Activated B cell treated with CpG ODN at 0.5 μM for 24 hours (primary cell): Measurements from ENCODE around the gene AGRN. TPM values are rescaled to one million over a fixed set of nuclear protein-coding genes. Genes with fewer than 3 reads are reported as not detected.

Experiments
- ATAC-seq: fragments of 200-7000 bp; cut with Tn5 transposase; one replicate; pipeline ENCODE4 v1.10.0; 2021; ENCODE audit warnings: low read depth, mild to moderate bottlenecking, moderate library complexity
- CTCF ChIA-PET: fragments of 350-600 bp; sonication (Branson Sonifier 250); formaldehyde crosslinking; loops from one replicate; lab custom pipeline; 2021; ENCODE audit warnings: antibody characterized with exemption; lab: Charles Lee
- POLR2A ChIA-PET: fragments of 350-600 bp; sonication (Branson Sonifier 250); formaldehyde crosslinking; loops from one replicate; lab custom pipeline; 2021; ENCODE audit warnings: antibody characterized with exemption; lab: Charles Lee
- DNase-seq: peaks from one replicate; pipeline ENCODE4 v3.0.0; 2022
- H3K27ac Mint-ChIP-seq: one replicate; pipeline ENCODE4 v1.8.0; 2020; ENCODE audit warnings: mixed read lengths
- H3K27me3 Mint-ChIP-seq: one replicate; pipeline ENCODE4 v1.8.0; 2021; ENCODE audit warnings: mixed read lengths
- H3K36me3 Mint-ChIP-seq: one replicate; pipeline ENCODE4 v1.8.0; 2021; ENCODE audit warnings: low read depth, mixed read lengths
- H3K4me1 Mint-ChIP-seq: one replicate; pipeline ENCODE4 v1.8.0; 2021; ENCODE audit warnings: mixed read lengths
- H3K4me3 Mint-ChIP-seq: one replicate; pipeline ENCODE4 v1.8.0; 2020; ENCODE audit warnings: mild to moderate bottlenecking, mixed read lengths
- H3K9me3 Mint-ChIP-seq: one replicate; pipeline ENCODE4 v1.8.0; 2020; ENCODE audit warnings: mixed read lengths
- CTCF ChIP-seq: fragments of 200-600 bp; IDR thresholded peaks from one replicate; pipeline ENCODE4 v1.8.0; 2022; ENCODE audit warnings: antibody characterized with exemption, mild to moderate bottlenecking
- intact Hi-C: fragments of 100-400 bp; cut with micrococcal nuclease; formaldehyde crosslinking; loops from one replicate; pipeline ENCODE4 v1.15.1; 2024
- total RNA-seq: library from RNA; stranded (reverse); gene quantifications from 2 replicates; pipeline ENCODE4 v1.2.3, GENCODE V29; 2022

Gene AGRN
- total RNA-seq, 1 donor from 2014 or later = 27.1 TPM

- CTCF ChIA-PET = interaction anchor here (0.8 kb wide), 1 partner anchor 268 kb away, joined by 3 read pairs; no protein-coding TSS in a partner anchor
- H3K4me1 Mint-ChIP-seq = peaks cover 6% of the 10 kb centered on the region
- no peak overlapping the region for H3K4me3 Mint-ChIP-seq
- no peak for TF ChIP-seq CTCF
- H3K27me3 Mint-ChIP-seq = peaks cover 10% of the 10 kb centered on the region
- POLR2A ChIA-PET = interaction anchor here (1.1 kb wide), 2 partner anchors 10 to 14 kb away, joined by 3 read pairs; partner anchors contain the start of gene ISG15
- H3K36me3 Mint-ChIP-seq = no peaks in the 10 kb centered on the region
- ATAC-seq (no peak), DNase-seq (no peak)
- intact Hi-C loops = no loop called here
- H3K27ac Mint-ChIP-seq = no peak overlapping the region
- no peaks in the 10 kb centered on the region for H3K9me3 Mint-ChIP-seq
Measured at GRCh38 chr1:1023700-1024099, 3.8 kb downstream of the AGRN start.

GRCh38 chr1:1024149-1024770, 4.3 kb downstream of the AGRN start:
- H3K36me3 Mint-ChIP-seq = no peaks in the 10 kb centered on the region
- H3K27me3 Mint-ChIP-seq = peaks cover 10% of the 10 kb centered on the region
- DNase-seq (no peak), ATAC-seq (no peak)
- no peak overlapping the region for H3K27ac Mint-ChIP-seq
- peaks cover 3% of the 10 kb centered on the region for H3K4me1 Mint-ChIP-seq
- POLR2A ChIA-PET = interaction anchor here (1.1 kb wide), 2 partner anchors 11 to 14 kb away, joined by 3 read pairs; partner anchors contain the start of gene ISG15
- no peaks in the 10 kb centered on the region for H3K9me3 Mint-ChIP-seq
- no peak overlapping the region for H3K4me3 Mint-ChIP-seq
- CTCF ChIA-PET = interaction anchor here (0.8 kb wide), 1 partner anchor 267 kb away, joined by 3 read pairs; no protein-coding TSS in a partner anchor
- TF ChIP-seq CTCF = no peak
- intact Hi-C loops = no loop called here

- ChIA-PET CTCF (interaction anchor here (0.8 kb wide), 1 partner anchor 267 kb away, joined by 3 read pairs; no protein-coding TSS in a partner anchor), POLR2A (interaction anchor here (1.1 to 1.3 kb wide), 2 partner anchors 15 to 38 kb away, joined by 3 read pairs; no protein-coding TSS in a partner anchor)
- intact Hi-C loops = no loop called here
- Mint-ChIP-seq H3K27ac (no peak overlapping the region), H3K36me3 (no peaks in the 10 kb centered on the region), H3K4me1 (peaks cover 3% of the 10 kb centered on the region), H3K27me3 (peaks cover 10% of the 10 kb centered on the region), H3K9me3 (no peaks in the 10 kb centered on the region), H3K4me3 (no peak overlapping the region)
- ATAC-seq (no peak), DNase-seq (no peak)
- TF ChIP-seq CTCF = no peak
Measured at GRCh38 chr1:1024771-1025699, 5.1 kb downstream of the AGRN start.

- peaks cover 3% of the 10 kb centered on the region for H3K4me1 Mint-ChIP-seq
- H3K27ac Mint-ChIP-seq = no peak overlapping the region
- H3K36me3 Mint-ChIP-seq = no peaks in the 10 kb centered on the region
- H3K27me3 Mint-ChIP-seq = peaks cover 10% of the 10 kb centered on the region
- TF ChIP-seq CTCF = no peak
- intact Hi-C loops = no loop called here
- no peaks in the 10 kb centered on the region for H3K9me3 Mint-ChIP-seq
- CTCF ChIA-PET = interaction anchor here (1.4 kb wide), 1 partner anchor 11 kb away, joined by 3 read pairs; no protein-coding TSS in a partner anchor
- ATAC-seq (no peak), DNase-seq (no peak)
- POLR2A ChIA-PET = interaction anchor here (1.3 kb wide), 1 partner anchor 38 kb away, joined by 3 read pairs; no protein-coding TSS in a partner anchor
- no peak overlapping the region for H3K4me3 Mint-ChIP-seq
Measured at GRCh38 chr1:1025730-1026129, 5.8 kb downstream of the AGRN start.
